Colonic mucosa (tissue), 4 donors: ENCODE results near the gene TTLL11. TPM values are rescaled to one million over a fixed set of nuclear protein-coding genes. Genes with fewer than 3 reads are reported as not detected.

Experiments used
- DNase-seq: peaks from one replicate; pipeline ENCODE4 v3.0.0-alpha.2; 2020
- H3K27ac ChIP-seq: fragments of 200-600 bp; one replicate; pipeline ENCODE4 v1.8.0; 2021
- H3K27me3 ChIP-seq: fragments of 200-600 bp; one replicate; pipeline ENCODE4 v1.8.0; 2021
- H3K36me3 ChIP-seq: fragments of 200-600 bp; one replicate; pipeline ENCODE4 v1.8.0; 2021
- H3K4me1 ChIP-seq: fragments of 200-600 bp; one replicate; pipeline ENCODE4 v1.8.0; 2021; ENCODE audit warnings: mild to moderate bottlenecking
- H3K4me3 ChIP-seq: fragments of 200-600 bp; one replicate; pipeline ENCODE4 v1.8.0; 2021
- H3K9ac ChIP-seq, 2 donors: one replicate each; pipeline ENCODE4 v1.7.0; 2013; ENCODE audit warnings: control low read depth in 2 of 2, low read depth in 2 of 2, low read length in 2 of 2
- H3K9me3 ChIP-seq: fragments of 200-600 bp; one replicate; pipeline ENCODE4 v1.8.0; 2021
- intact Hi-C: fragments of 100-400 bp; cut with DNase I; formaldehyde crosslinking; loops from one replicate; pipeline ENCODE4 v1.14.1; 2022
- total RNA-seq, 2 donors: library from RNA; stranded (reverse); fragmentation: NEBNext Ultra II Directional in 1 of 2; extraction: Animal tissue kit (Norgen Biotek cat#: 25700) in 1 of 2; gene quantifications; one replicate each; pipeline ENCODE4 v1.2.1, GENCODE V29; 2021
- TF ChIP-seq, protein P1 (sequence below): fragments of 200-600 bp; IDR thresholded peaks from one replicate; pipeline ENCODE4 v1.8.0; 2022; ENCODE audit warnings: antibody characterized with exemption, mild to moderate bottlenecking
- donor health status: healthy.
- donor health status: DM: no; HTN: no; CAD: no.
- donor health status: DM: no; HTN: no; CAD: no.

The TTLL11 gene
- total RNA-seq, 2 donors from 2014 or later: 5.1 to 5.5 TPM

DNA sequence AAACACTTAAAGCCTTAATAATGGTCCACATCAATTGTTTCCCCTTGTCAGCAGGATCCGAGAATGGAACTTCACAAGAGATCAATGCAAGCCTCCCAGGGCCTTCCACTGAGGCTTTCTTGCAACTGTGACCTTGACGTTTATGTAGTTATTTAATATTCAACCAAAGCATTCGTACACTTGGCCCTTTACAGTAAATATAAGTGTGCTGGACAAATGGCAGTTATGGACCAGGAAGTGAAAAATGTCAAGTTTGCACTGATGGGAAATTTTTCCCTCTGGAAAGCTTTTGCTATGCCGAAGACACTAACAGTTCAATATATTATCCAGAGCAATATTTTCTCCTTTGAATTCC is 101.8 kb downstream of the TTLL11 start:
- no peak overlapping the region for H3K4me3 ChIP-seq
- no peaks in the 10 kb centered on the region for H3K27me3 ChIP-seq
- H3K4me1 ChIP-seq: no peaks in the 10 kb centered on the region
- H3K9me3 ChIP-seq: no peaks in the 10 kb centered on the region
- TF ChIP-seq, protein P1, sequence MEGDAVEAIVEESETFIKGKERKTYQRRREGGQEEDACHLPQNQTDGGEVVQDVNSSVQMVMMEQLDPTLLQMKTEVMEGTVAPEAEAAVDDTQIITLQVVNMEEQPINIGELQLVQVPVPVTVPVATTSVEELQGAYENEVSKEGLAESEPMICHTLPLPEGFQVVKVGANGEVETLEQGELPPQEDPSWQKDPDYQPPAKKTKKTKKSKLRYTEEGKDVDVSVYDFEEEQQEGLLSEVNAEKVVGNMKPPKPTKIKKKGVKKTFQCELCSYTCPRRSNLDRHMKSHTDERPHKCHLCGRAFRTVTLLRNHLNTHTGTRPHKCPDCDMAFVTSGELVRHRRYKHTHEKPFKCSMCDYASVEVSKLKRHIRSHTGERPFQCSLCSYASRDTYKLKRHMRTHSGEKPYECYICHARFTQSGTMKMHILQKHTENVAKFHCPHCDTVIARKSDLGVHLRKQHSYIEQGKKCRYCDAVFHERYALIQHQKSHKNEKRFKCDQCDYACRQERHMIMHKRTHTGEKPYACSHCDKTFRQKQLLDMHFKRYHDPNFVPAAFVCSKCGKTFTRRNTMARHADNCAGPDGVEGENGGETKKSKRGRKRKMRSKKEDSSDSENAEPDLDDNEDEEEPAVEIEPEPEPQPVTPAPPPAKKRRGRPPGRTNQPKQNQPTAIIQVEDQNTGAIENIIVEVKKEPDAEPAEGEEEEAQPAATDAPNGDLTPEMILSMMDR: no peak
- no peaks in the 10 kb centered on the region for H3K36me3 ChIP-seq
- H3K9ac ChIP-seq: no peak overlapping the region
- no peak for DNase-seq
- no peak overlapping the region for H3K27ac ChIP-seq
- intact Hi-C loops: loop anchor here (5.0 kb wide), 3 partner anchors 244 to 354 kb away; no protein-coding TSS in a partner anchor

DNA sequence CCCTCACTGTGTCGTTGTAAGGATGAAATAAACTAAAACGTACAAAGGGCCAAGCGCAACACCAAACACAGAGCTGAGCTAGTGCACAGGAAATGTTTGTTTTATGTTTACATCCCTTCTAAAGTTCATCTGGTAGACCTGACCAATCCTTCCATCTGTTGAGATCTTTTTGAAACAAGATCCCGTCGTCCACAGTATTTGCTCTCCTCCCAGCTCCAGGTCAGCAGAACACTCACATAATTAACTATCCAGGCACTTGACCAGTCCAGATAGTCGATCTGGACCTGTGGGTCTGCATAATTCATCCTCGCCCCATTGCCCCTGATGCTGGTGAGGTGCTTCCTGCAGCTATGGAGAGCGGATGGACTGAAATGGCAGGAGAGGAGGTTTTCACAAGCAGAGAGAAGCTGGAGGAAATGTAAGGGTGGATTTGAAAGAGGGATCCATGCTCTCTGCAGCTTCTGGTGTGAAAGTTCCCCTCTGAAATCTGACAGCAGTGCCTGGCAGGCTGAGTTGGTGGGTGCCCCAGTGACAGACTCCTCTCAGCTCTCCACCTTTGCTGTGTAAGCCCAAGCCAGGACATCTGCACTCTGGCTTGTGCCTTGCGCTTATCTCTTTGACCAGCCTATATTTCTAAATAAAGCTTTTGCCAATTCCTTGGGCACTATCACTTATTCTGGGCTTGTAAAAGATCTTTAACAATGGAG is 102.4 kb downstream of the TTLL11 start:
- no peak for DNase-seq
- Histone ChIP-seq H3K27ac (no peak overlapping the region), H3K9ac (no peak overlapping the region), H3K27me3 (no peaks in the 10 kb centered on the region), H3K4me3 (no peak overlapping the region), H3K9me3 (no peaks in the 10 kb centered on the region), H3K36me3 (no peaks in the 10 kb centered on the region), H3K4me1 (no peaks in the 10 kb centered on the region)
- intact Hi-C loops: loop anchor here (5.0 kb wide), 3 partner anchors 243 to 353 kb away; no protein-coding TSS in a partner anchor
- TF ChIP-seq, protein P1: no peak

DNA sequence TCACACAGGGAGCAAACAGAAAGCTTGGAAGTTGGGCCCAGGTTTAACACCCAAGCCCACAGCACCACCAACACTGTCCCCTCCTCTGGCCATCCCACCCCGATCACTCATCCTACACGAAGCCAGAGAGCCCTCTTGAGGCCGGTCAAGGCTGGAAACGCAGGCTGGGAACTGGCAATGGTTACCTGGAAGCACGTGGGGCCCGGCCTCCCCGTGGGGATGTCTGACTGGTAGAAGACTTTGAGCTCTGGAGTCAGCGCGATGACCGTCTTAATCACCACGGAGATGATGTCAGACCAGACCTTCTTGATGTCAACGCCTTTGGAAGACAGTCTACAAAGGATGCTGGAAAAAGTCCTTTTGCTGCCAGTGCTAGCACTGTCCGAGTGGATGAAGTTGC is 104.1 kb downstream of the TTLL11 start:
- Histone ChIP-seq H3K27me3 (no peaks in the 10 kb centered on the region), H3K36me3 (no peaks in the 10 kb centered on the region), H3K4me1 (no peaks in the 10 kb centered on the region), H3K9me3 (no peaks in the 10 kb centered on the region), H3K27ac (no peak overlapping the region), H3K4me3 (no peak overlapping the region), H3K9ac (no peak overlapping the region)
- no peak for DNase-seq
- TF ChIP-seq, protein P1: no peak
- intact Hi-C loops: no loop called here

DNA sequence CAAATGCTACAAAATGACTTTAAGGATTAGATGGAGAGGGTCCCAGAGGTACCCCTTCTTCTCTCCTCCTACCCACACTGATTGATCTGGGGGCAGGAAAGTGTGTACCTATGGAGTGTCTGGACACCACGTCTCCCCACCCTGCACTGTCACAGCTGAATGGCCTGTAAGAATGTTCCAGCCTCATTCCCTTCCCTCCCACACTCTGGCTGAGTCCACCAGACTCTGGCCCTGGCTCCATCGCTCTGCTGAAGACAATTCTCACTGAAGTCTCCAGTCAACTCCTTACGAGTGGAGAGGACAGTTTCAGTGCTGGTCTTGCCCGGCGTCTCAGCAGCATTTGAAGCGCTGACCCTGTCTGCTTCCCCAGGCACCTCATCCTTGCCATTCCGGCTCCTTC is 105.8 kb downstream of the TTLL11 start:
- TF ChIP-seq, protein P1: no peak
- Histone ChIP-seq H3K4me3 (no peak overlapping the region), H3K4me1 (no peaks in the 10 kb centered on the region), H3K36me3 (no peaks in the 10 kb centered on the region), H3K27ac (no peak overlapping the region), H3K9ac (no peak overlapping the region), H3K9me3 (no peaks in the 10 kb centered on the region), H3K27me3 (no peaks in the 10 kb centered on the region)
- no peak for DNase-seq
- intact Hi-C loops: no loop called here

DNA sequence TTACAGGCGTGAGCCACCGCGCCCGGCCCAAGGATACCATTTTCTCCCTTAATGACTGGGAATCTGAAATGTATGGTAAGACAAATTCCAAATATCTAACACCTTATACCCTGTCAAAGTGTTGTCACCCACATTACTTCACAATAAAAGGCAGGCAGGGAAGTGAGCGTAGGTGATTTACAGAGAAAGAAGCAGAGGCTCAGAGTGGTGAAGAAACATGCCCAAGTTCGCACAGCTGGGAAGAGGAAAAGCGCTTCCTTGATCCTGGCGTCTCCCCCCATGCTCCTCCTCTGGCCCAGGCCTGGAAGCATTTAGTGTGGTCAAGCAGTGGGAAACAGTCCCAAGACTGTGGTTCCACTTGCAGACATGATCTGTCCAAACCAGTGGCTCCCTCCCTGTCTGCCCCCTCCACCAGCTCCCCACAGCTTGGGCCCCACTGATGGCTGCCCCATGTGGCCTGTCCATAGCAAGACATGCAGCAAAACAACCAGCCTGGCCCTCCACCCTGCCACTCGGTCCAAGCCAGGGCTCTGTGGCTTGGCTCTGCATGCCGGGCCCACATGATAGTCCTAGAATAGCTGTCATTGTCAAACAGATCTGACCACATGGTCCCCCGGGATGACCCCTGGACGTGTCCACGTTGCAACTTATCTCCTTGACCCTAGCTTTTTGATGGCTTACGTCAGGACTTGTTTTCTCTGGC is 107.2 kb downstream of the TTLL11 start:
- Histone ChIP-seq H3K9ac (no peak overlapping the region), H3K36me3 (no peaks in the 10 kb centered on the region), H3K27me3 (no peaks in the 10 kb centered on the region), H3K27ac (no peak overlapping the region), H3K4me3 (no peak overlapping the region), H3K4me1 (no peaks in the 10 kb centered on the region), H3K9me3 (no peaks in the 10 kb centered on the region)
- intact Hi-C loops: no loop called here
- DNase-seq: no peak
- TF ChIP-seq, protein P1: no peak
